ENCODE measurements around the gene RAB44.

RAB44 gene

GRCh38 chr6:36774331-36774730, 76.7 kb downstream of the RAB44 start:
- no peak for TF ChIP-seq CTCF (IDR thresholded peaks at IDR 0.05; ENCODE audit: low read length, missing control alignments)

GRCh38 chr6:36776167-36776566, 78.5 kb downstream of the RAB44 start:
- TF ChIP-seq CTCF (IDR thresholded peaks at IDR 0.05; ENCODE audit: low read length, missing control alignments), result no peak
- DNase-seq (ENCODE audit: low read depth), result no peak

More at GRCh38 chr6:36774331-36774730, 76.7 kb downstream of the RAB44 start:
- no peak overlapping the region for H3K4me3 ChIP-seq (replicated peaks; ENCODE audit: low read depth, low read length)
- no peak for DNase-seq (ENCODE audit: low read depth)

GRCh38 chr6:36777801-36778200, 80.2 kb downstream of the RAB44 start:
- DNase-seq (ENCODE audit: low read depth), result no peak
- TF ChIP-seq CTCF (IDR thresholded peaks at IDR 0.05; ENCODE audit: low read length, missing control alignments), result no peak
- H3K4me3 ChIP-seq (replicated peaks; ENCODE audit: low read depth, low read length), result no peak overlapping the region

More at GRCh38 chr6:36776167-36776566, 78.5 kb downstream of the RAB44 start:
- no peak overlapping the region for H3K4me3 ChIP-seq (replicated peaks; ENCODE audit: low read depth, low read length)

GRCh38 chr6:36779227-36779626, 81.6 kb downstream of the RAB44 start:
- no peak overlapping the region for H3K4me3 ChIP-seq (replicated peaks; ENCODE audit: low read depth, low read length)
- no peak for TF ChIP-seq CTCF (IDR thresholded peaks at IDR 0.05; ENCODE audit: low read length, missing control alignments)
- no peak for DNase-seq (ENCODE audit: low read depth)

- H3K4me3 ChIP-seq (replicated peaks; ENCODE audit: low read depth, low read length), result no peak overlapping the region
- TF ChIP-seq CTCF (IDR thresholded peaks at IDR 0.05; ENCODE audit: low read length, missing control alignments), result no peak
- no peak for DNase-seq (ENCODE audit: low read depth)
Observed at GRCh38 chr6:36780442-36781177, 83.0 kb downstream of the RAB44 start.

GRCh38 chr6:36781669-36782068, 84.0 kb downstream of the RAB44 start:
- DNase-seq (ENCODE audit: low read depth), result no peak
- H3K4me3 ChIP-seq (replicated peaks; ENCODE audit: low read depth, low read length), result no peak overlapping the region
- TF ChIP-seq CTCF (IDR thresholded peaks at IDR 0.05; ENCODE audit: low read length, missing control alignments), result no peak
